GM10248 (cell line): ENCODE measurements around the gene MFSD6.
A peak's percentile ranks its signal among the peaks of the same experiment; 100 is the strongest.
"Not testable (repeated sequence)": the region's sequence is repeated elsewhere in the genome, so short reads cannot be mapped to it uniquely, and the experiment has no call there.

Experiments used
- CTCF ChIA-PET: fragments of 300-600 bp; sonication (Branson Sonifier 250); formaldehyde crosslinking; extraction: SDS; loops from one replicate; lab custom pipeline; 2021; ENCODE audit warnings: antibody characterized with exemption; lab: Yijun Ruan, JAX
- POLR2A ChIA-PET: fragments of 350-650 bp; sonication (Branson Sonifier 250); formaldehyde crosslinking; extraction: SDS; loops from one replicate; lab custom pipeline; 2020; ENCODE audit warnings: antibody characterized with exemption; lab: Yijun Ruan, JAX
- DNase-seq: peaks from one replicate; pipeline ENCODE4 v3.0.0; 2012; ENCODE audit errors: extremely low spot score
- CTCF ChIP-seq: IDR thresholded peaks from 2 replicates; pipeline ENCODE4 v1.5.1; 2012; ENCODE audit warnings: mild to moderate bottlenecking, low read depth; ENCODE audit errors: extremely low read depth, missing control alignments, control extremely low read depth

The MFSD6 gene

GRCh38 chr2:190407662-190408537 lies at the start of gene MFSD6:
MFSD6 (plus strand) TSS chr2:190408355; CDS start chr2:190436030, 27,675 bp downstream.
- CTCF ChIA-PET, result interaction anchor here (0.8 to 1.4 kb wide), 4 partner anchors 9 to 63 kb away, joined by 3 to 5 read pairs (median 4); no protein-coding TSS in a partner anchor
- peak; percentile 10 for TF ChIP-seq CTCF
- DNase-seq, result peak; percentile 74
- POLR2A ChIA-PET, result interaction anchor here (0.5 kb wide), 1 partner anchor 16 kb away, joined by 3 read pairs; no protein-coding TSS in a partner anchor

GRCh38 chr2:190358655-190359448 lies 49.3 kb upstream of the MFSD6 start:
- POLR2A ChIA-PET, DNase-seq: not testable (repeated sequence)
- CTCF ChIA-PET, result interaction anchor here (0.8 to 4.8 kb wide), 2 partner anchors 15 to 270 kb away, joined by 4 to 33 read pairs; partner anchors contain the start of gene INPP1

GRCh38 chr2:190360561-190360960 lies 47.6 kb upstream of the MFSD6 start:
- no peak for DNase-seq
- ChIA-PET POLR2A (no interaction called here), CTCF (interaction anchor here (1.2 to 4.8 kb wide), 8 partner anchors 8 to 277 kb away, joined by 3 to 33 read pairs (median 5); partner anchors contain the start of gene INPP1)
- no peak for TF ChIP-seq CTCF

GRCh38 chr2:190360965-190361364 lies 47.2 kb upstream of the MFSD6 start:
- no peak for DNase-seq
- CTCF ChIA-PET, result interaction anchor here (1.3 to 4.8 kb wide), 7 partner anchors 9 to 277 kb away, joined by 3 to 33 read pairs (median 5); partner anchors contain the start of gene INPP1
- POLR2A ChIA-PET, result no interaction called here
- no peak for TF ChIP-seq CTCF

- no peak for TF ChIP-seq CTCF
- POLR2A ChIA-PET, result no interaction called here
- CTCF ChIA-PET, result interaction anchor here (1.5 to 4.8 kb wide), 6 partner anchors 8 to 20 kb away, joined by 3 to 33 read pairs (median 5); partner anchors contain the start of gene INPP1
- DNase-seq, result no peak
These were observed 46.6 kb upstream of the MFSD6 start for GRCh38 chr2:190361572-190361971.

- DNase-seq, result no peak
- TF ChIP-seq CTCF, result no peak
- ChIA-PET CTCF (interaction anchor here (4.8 kb wide), 1 partner anchor 20 kb away, joined by 33 read pairs; the partner anchor contains the start of gene INPP1), POLR2A (no interaction called here)
These were observed 45.3 kb upstream of the MFSD6 start for GRCh38 chr2:190362894-190363293.
